ENCODE measurements around the gene HSPD1. TPM values are rescaled to one million over a fixed set of nuclear protein-coding genes. Genes with fewer than 3 reads are reported as not detected.

The HSPD1 gene
- total RNA-seq, 1 experiment from 2014 or later = 995 TPM

DNA sequence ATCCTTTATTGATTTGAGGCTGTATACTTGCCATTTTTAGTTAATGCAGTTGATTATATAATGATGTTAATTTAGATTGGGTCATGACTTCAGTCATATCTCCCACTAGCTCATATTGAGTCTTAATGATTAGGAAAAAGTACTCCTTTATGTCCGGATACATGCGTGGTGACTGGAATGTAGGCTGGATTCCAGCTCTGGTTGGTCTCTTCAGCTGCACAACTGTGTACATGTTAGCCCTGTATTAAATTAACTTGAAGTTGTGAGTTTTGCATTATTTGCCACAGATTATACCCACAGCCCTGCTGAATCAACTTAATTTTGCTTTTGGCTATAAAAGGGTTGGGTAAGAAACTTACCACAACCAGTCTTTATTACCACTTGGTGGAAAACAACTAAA lies 38.8 kb upstream of the HSPD1 start:
- Histone ChIP-seq H3K4me1 (ENCODE audit: control insufficient read depth in 1 of 2, insufficient read depth in 2 of 2, low read length in 2 of 2) (no peaks in the 10 kb centered on the region; a peak in 1 of 4 replicates), H3K4me3 (replicated peaks in 1 of 2; ENCODE audit: low read depth in 1 of 2, low read length in 2 of 2) (no peak overlapping the region), H3K27ac (ENCODE audit: low read depth, low read length) (no peak overlapping the region), H3K27me3 (ENCODE audit: insufficient read depth, low read length) (no peaks in the 10 kb centered on the region), H3K79me2 (ENCODE audit: insufficient read depth, low read length) (peaks cover 76% of the 10 kb centered on the region), H3K4me2 (ENCODE audit: low read length) (no peak overlapping the region), H2AFZ (ENCODE audit: low read depth, low read length, poor library complexity, severe bottlenecking) (no peak overlapping the region), H3K36me3 (ENCODE audit: control insufficient read depth in 1 of 2, insufficient read depth in 2 of 2, low read length in 2 of 2) (peaks cover 19 to 32% of the 10 kb centered on the region in 2 experiments), H3K9me3 (ENCODE audit: control insufficient read depth in 1 of 2, insufficient read depth in 1 of 2, low read depth in 1 of 2, low read length in 2 of 2) (no peaks in the 10 kb centered on the region), H3K9me2 (ENCODE audit: insufficient read depth) (no peaks in the 10 kb centered on the region), H3K9ac (ENCODE audit: low read length) (no peak overlapping the region), H4K20me1 (ENCODE audit: insufficient read depth) (peaks cover 14% of the 10 kb centered on the region; the same call in 1 of the 2 replicates)
- TF ChIP-seq ELF1 (IDR thresholded peaks at IDR 0.05; ENCODE audit: borderline replicate concordance, low read depth) (no peak), SIN3A (IDR thresholded peaks at IDR 0.05; ENCODE audit: low read depth) (no peak), SRF (IDR thresholded peaks at IDR 0.05; ENCODE audit: low read depth) (no peak), SP1 (IDR thresholded peaks at IDR 0.05; ENCODE audit: low read depth) (no peak), EZH2 (IDR thresholded peaks at IDR 0.05) (no peak), ZFX (IDR thresholded peaks at IDR 0.05) (no peak), EGR1 (IDR thresholded peaks at IDR 0.05; ENCODE audit: low read depth) (no peak), ZNF274 (IDR thresholded peaks at IDR 0.05; ENCODE audit: low read depth, low read length) (no peak), CBX3 (IDR thresholded peaks at IDR 0.05; ENCODE audit: low read depth) (no peak), EZH2phosphoT487 (IDR thresholded peaks at IDR 0.05; ENCODE audit: borderline replicate concordance) (no peak), CEBPB (IDR thresholded peaks at IDR 0.05; ENCODE audit: low read depth) (no peak), JUND (IDR thresholded peaks at IDR 0.05) (no peak), POLR2A (IDR thresholded peaks at IDR 0.05; ENCODE audit: borderline replicate concordance, extremely low read depth, insufficient read depth, insufficient read length) (no peak), TCF7L2 (IDR thresholded peaks at IDR 0.05; ENCODE audit: borderline replicate concordance, extremely low read depth, insufficient read depth, insufficient read length) (no peak)
- TF ChIP-seq, protein P1, sequence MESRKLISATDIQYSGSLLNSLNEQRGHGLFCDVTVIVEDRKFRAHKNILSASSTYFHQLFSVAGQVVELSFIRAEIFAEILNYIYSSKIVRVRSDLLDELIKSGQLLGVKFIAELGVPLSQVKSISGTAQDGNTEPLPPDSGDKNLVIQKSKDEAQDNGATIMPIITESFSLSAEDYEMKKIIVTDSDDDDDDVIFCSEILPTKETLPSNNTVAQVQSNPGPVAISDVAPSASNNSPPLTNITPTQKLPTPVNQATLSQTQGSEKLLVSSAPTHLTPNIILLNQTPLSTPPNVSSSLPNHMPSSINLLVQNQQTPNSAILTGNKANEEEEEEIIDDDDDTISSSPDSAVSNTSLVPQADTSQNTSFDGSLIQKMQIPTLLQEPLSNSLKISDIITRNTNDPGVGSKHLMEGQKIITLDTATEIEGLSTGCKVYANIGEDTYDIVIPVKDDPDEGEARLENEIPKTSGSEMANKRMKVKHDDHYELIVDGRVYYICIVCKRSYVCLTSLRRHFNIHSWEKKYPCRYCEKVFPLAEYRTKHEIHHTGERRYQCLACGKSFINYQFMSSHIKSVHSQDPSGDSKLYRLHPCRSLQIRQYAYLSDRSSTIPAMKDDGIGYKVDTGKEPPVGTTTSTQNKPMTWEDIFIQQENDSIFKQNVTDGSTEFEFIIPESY (IDR thresholded peaks at IDR 0.05; ENCODE audit: extremely low read depth, insufficient replicate concordance, low read length) = no peak
- TF ChIP-seq, protein P2, sequence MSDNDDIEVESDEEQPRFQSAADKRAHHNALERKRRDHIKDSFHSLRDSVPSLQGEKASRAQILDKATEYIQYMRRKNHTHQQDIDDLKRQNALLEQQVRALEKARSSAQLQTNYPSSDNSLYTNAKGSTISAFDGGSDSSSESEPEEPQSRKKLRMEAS (IDR thresholded peaks at IDR 0.05) = no peak
- TF ChIP-seq, protein P3, sequence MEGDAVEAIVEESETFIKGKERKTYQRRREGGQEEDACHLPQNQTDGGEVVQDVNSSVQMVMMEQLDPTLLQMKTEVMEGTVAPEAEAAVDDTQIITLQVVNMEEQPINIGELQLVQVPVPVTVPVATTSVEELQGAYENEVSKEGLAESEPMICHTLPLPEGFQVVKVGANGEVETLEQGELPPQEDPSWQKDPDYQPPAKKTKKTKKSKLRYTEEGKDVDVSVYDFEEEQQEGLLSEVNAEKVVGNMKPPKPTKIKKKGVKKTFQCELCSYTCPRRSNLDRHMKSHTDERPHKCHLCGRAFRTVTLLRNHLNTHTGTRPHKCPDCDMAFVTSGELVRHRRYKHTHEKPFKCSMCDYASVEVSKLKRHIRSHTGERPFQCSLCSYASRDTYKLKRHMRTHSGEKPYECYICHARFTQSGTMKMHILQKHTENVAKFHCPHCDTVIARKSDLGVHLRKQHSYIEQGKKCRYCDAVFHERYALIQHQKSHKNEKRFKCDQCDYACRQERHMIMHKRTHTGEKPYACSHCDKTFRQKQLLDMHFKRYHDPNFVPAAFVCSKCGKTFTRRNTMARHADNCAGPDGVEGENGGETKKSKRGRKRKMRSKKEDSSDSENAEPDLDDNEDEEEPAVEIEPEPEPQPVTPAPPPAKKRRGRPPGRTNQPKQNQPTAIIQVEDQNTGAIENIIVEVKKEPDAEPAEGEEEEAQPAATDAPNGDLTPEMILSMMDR (IDR thresholded peaks at IDR 0.05 in 2 of 3, conservative IDR thresholded peaks at IDR 0.05 in 1 of 3; ENCODE audit: borderline replicate concordance in 1 of 3, insufficient read depth in 1 of 3, low read depth in 2 of 3, low read length in 2 of 3) = no peak
- TF ChIP-seq, protein P4, sequence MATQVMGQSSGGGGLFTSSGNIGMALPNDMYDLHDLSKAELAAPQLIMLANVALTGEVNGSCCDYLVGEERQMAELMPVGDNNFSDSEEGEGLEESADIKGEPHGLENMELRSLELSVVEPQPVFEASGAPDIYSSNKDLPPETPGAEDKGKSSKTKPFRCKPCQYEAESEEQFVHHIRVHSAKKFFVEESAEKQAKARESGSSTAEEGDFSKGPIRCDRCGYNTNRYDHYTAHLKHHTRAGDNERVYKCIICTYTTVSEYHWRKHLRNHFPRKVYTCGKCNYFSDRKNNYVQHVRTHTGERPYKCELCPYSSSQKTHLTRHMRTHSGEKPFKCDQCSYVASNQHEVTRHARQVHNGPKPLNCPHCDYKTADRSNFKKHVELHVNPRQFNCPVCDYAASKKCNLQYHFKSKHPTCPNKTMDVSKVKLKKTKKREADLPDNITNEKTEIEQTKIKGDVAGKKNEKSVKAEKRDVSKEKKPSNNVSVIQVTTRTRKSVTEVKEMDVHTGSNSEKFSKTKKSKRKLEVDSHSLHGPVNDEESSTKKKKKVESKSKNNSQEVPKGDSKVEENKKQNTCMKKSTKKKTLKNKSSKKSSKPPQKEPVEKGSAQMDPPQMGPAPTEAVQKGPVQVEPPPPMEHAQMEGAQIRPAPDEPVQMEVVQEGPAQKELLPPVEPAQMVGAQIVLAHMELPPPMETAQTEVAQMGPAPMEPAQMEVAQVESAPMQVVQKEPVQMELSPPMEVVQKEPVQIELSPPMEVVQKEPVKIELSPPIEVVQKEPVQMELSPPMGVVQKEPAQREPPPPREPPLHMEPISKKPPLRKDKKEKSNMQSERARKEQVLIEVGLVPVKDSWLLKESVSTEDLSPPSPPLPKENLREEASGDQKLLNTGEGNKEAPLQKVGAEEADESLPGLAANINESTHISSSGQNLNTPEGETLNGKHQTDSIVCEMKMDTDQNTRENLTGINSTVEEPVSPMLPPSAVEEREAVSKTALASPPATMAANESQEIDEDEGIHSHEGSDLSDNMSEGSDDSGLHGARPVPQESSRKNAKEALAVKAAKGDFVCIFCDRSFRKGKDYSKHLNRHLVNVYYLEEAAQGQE (IDR thresholded peaks at IDR 0.05; ENCODE audit: low read depth) = no peak
- intact Hi-C loops (cut with micrococcal nuclease) = no loop called here
- POLR2A ChIA-PET = interaction anchor here (1.2 kb wide), 1 partner anchor 39 kb away, joined by 4 read pairs; the partner anchor contains the start of genes HSPD1 and HSPE1
- DNase-seq (ENCODE audit: low read depth, low spot score) = no peak
- RAD21 ChIA-PET (ENCODE audit: low non-redundant PET in 1 of 2, low total read pairs in 2 of 2, uncharacterized antibody in 2 of 2, unreplicated experiment in 2 of 2) = no interaction called here
- CTCF ChIA-PET = no interaction called here
- no TSS peak for BruUV-seq (replicated peaks)
- ATAC-seq = no peak
